Uterus (tissue), 2 donors: ENCODE data around the gene PSMB7.

Source experiments
- CTCF ChIP-seq, 4 experiments: fragments of 200-600 bp in 2 of 4; fragments of 450-650 bp in 2 of 4; sonication (generic) in 2 of 4; IDR thresholded peaks; one replicate each; pipeline ENCODE4 v1.5.1; 2016 to 2019; ENCODE audit warnings: antibody characterized with exemption in 4 of 4, mild to moderate bottlenecking in 2 of 4, moderate library complexity in 1 of 4
- POLR2A ChIP-seq, 2 donors: fragments of 450-650 bp; IDR thresholded peaks; one replicate each; pipeline ENCODE4 v1.6.1; 2016; ENCODE audit warnings: antibody characterized with exemption in 2 of 2, mild to moderate bottlenecking in 1 of 2, moderate library complexity in 1 of 2

- TF ChIP-seq CTCF (IDR thresholded peaks at IDR 0.05) (no peak), POLR2A (IDR thresholded peaks at IDR 0.05) (no peak)
These were observed 33.9 kb downstream of the PSMB7 start for GRCh38 chr9:124381170-124381945.
